ENCODE results near the gene OR6N1.

GRCh38 chr1:158819461-158820443 lies 47.8 kb upstream of the OR6N1 start:
- TF ChIP-seq, protein P1, sequence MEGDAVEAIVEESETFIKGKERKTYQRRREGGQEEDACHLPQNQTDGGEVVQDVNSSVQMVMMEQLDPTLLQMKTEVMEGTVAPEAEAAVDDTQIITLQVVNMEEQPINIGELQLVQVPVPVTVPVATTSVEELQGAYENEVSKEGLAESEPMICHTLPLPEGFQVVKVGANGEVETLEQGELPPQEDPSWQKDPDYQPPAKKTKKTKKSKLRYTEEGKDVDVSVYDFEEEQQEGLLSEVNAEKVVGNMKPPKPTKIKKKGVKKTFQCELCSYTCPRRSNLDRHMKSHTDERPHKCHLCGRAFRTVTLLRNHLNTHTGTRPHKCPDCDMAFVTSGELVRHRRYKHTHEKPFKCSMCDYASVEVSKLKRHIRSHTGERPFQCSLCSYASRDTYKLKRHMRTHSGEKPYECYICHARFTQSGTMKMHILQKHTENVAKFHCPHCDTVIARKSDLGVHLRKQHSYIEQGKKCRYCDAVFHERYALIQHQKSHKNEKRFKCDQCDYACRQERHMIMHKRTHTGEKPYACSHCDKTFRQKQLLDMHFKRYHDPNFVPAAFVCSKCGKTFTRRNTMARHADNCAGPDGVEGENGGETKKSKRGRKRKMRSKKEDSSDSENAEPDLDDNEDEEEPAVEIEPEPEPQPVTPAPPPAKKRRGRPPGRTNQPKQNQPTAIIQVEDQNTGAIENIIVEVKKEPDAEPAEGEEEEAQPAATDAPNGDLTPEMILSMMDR (IDR thresholded peaks at IDR 0.05), result no peak
- TF ChIP-seq POLR2A (IDR thresholded peaks at IDR 0.05), result no peak

All from testis (tissue), 2 donors.